Measurements from ENCODE around the gene MTA3.
"Not testable (repeated sequence)": the region's sequence is repeated elsewhere in the genome, so short reads cannot be mapped to it uniquely, and the experiment has no call there.

Gene MTA3

DNA sequence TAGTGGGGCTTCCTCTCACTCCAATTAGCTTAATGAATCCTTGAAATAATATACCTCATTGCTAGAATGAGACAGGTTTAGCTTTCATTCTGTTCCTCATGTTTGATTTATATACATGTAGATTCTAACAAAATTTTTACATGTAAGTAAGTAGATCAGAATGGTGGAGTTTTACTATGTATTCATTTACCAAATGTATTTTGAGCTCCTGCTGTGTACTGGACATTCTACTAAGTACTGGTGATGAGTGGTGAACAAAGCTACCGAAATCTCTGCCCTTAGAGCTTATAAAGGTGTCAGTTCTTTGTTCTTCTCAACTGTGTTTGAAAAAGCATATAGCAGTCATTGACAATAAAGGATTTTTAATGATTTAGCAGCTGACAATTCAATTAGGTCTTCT lies 19.7 kb downstream of the MTA3 start:
- TF ChIP-seq, protein P1, sequence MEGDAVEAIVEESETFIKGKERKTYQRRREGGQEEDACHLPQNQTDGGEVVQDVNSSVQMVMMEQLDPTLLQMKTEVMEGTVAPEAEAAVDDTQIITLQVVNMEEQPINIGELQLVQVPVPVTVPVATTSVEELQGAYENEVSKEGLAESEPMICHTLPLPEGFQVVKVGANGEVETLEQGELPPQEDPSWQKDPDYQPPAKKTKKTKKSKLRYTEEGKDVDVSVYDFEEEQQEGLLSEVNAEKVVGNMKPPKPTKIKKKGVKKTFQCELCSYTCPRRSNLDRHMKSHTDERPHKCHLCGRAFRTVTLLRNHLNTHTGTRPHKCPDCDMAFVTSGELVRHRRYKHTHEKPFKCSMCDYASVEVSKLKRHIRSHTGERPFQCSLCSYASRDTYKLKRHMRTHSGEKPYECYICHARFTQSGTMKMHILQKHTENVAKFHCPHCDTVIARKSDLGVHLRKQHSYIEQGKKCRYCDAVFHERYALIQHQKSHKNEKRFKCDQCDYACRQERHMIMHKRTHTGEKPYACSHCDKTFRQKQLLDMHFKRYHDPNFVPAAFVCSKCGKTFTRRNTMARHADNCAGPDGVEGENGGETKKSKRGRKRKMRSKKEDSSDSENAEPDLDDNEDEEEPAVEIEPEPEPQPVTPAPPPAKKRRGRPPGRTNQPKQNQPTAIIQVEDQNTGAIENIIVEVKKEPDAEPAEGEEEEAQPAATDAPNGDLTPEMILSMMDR (IDR thresholded peaks at IDR 0.05; ENCODE audit: borderline replicate concordance, insufficient read depth, low read depth, low read length): no peak

DNA sequence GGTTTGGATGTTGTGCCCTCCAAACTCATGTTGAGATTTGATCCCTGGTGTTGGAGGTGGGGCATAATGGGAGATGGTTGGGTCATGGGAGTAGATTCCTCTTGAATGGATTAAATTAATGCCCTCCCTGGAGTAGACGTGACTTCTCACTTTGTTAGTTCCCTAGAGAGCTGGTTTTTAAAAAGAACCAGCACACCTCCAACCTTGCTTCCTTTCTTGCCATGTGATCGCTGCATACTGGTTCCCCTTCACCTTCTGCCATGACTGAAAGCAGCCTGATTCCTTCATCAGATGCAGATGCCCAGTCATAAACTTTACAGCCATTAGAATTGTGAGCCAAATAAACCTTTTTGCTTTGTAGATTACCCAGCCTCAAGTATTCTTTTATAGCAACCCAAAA lies 21.7 kb downstream of the MTA3 start:
- no peak overlapping the region for H3K4me3 ChIP-seq (ENCODE audit: low read depth, low read length)
- TF ChIP-seq, protein P1 (IDR thresholded peaks at IDR 0.05; ENCODE audit: borderline replicate concordance, insufficient read depth, low read depth, low read length): no peak

More for the DNA sequence above, 19.7 kb downstream of the MTA3 start:
- H3K4me3 ChIP-seq (ENCODE audit: low read depth, low read length): no peak overlapping the region

DNA sequence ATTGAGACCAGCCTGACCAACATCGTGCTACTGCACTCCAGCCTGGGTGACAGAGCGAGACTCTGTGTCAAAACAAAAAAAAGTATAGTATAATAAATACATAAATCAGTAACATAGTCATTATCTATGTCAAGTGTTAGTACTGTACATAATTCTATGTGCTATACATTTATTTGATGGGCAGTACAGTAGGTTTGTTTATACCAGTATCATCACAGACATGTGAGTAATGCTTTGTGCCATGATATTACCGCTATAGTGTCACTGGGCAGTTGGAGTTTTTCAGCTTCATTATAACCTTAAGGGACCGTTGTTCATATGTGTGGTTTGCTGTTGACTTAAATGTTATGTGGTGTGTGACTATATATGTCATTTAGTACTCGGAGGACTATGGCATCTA lies 24.9 kb downstream of the MTA3 start:
- no peak overlapping the region for H3K4me3 ChIP-seq (ENCODE audit: low read depth, low read length)
- TF ChIP-seq, protein P1 (IDR thresholded peaks at IDR 0.05; ENCODE audit: borderline replicate concordance, insufficient read depth, low read depth, low read length): no peak

DNA sequence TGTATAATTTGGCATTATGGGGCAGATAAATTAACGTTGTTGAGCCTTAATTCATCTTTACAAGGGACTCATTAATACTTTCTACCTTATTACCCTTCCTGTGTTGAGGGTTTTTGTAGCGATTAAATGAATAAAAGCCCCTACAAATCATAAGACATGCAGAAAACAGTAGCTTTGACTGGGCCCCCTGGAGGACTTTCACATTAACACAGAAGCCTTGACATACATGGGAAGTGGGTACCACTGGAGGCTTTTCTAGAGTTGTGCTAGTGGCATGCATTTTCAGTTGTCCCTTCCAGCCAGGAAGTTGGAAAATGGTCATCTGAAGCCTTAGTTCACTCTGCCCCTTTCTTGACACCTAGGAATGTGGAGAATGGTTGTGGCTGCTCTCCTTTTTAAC lies 30.2 kb downstream of the MTA3 start:
- TF ChIP-seq, protein P1 (IDR thresholded peaks at IDR 0.05; ENCODE audit: borderline replicate concordance, insufficient read depth, low read depth, low read length): peak; percentile 36; the same call in 1 of the 2 replicates
- H3K4me3 ChIP-seq (ENCODE audit: low read depth, low read length): no peak overlapping the region

DNA sequence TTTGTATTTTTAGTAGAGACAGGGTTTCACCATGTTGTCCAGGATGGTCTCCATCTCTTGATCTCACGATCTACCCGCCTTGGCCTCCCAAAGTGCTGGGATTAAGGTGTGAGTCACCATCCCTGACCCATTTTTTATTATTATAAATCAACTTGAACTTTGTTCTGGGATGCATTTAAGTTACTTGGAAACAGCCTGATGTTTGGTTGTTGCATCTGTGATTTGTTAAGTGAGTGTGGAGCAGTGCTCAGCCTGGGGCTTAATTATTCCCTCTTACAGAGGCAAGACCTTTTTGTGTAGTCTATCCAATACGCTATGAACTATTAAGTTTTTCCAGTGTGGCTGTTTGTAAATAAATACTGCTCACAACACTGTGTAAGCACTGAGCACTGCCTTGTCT lies 32.6 kb downstream of the MTA3 start:
- H3K4me3 ChIP-seq (ENCODE audit: low read depth, low read length): no peak overlapping the region
- TF ChIP-seq, protein P1 (IDR thresholded peaks at IDR 0.05; ENCODE audit: borderline replicate concordance, insufficient read depth, low read depth, low read length): no peak

DNA sequence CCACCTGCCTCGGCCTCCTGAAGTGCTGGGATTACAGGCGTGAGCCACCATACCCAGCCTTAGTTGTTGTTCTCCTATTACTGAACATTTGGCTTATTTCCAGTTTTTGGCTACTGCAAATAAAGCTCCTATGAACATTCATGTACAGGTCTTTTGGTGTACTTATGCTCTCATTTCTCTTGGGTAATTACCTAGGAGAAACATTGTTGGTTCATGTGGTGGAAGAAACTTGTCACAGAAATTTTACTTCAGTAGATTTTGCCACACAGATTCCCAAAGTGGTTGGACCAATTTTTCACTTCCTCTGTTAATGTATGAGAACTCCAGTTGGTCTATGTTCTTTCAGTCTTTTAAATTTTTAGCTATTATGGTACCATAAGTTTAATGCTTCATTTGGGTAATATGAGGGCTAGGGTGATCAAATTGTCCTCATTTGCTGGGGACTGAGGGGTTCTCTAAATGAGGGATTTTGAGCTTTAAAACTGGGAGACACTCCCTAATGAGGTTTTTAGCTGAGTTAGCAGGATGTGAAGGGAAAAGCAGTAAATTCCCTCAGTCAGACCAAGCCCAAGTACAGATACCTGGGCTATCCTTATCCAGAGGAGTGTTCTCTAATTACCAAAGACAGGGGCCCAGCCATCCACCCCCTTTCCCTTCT lies 33.9 kb downstream of the MTA3 start:
- TF ChIP-seq, protein P1 (IDR thresholded peaks at IDR 0.05; ENCODE audit: borderline replicate concordance, insufficient read depth, low read depth, low read length): no peak

DNA sequence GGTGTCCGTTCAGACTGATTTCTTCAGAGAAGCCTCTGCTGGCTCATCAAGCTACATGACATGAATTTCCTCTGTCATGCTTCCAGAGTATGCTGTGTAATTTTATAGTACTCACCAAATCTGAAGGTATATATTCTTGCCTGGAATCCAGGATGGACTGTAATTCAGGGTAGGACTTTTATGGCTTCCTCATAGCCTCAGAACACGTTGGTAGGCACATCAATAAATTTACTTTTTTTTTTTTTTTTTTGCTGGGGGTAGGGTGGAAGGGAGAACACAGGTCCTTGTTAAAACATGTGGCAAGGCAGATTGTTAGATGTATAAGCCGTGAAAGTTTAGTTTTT lies 34.4 kb downstream of the MTA3 start:
- TF ChIP-seq, protein P1 (IDR thresholded peaks at IDR 0.05; ENCODE audit: borderline replicate concordance, insufficient read depth, low read depth, low read length): no peak
- no peak overlapping the region for H3K4me3 ChIP-seq (ENCODE audit: low read depth, low read length)

More for the DNA sequence above, 33.9 kb downstream of the MTA3 start:
- H3K4me3 ChIP-seq (ENCODE audit: low read depth, low read length): no peak overlapping the region

DNA sequence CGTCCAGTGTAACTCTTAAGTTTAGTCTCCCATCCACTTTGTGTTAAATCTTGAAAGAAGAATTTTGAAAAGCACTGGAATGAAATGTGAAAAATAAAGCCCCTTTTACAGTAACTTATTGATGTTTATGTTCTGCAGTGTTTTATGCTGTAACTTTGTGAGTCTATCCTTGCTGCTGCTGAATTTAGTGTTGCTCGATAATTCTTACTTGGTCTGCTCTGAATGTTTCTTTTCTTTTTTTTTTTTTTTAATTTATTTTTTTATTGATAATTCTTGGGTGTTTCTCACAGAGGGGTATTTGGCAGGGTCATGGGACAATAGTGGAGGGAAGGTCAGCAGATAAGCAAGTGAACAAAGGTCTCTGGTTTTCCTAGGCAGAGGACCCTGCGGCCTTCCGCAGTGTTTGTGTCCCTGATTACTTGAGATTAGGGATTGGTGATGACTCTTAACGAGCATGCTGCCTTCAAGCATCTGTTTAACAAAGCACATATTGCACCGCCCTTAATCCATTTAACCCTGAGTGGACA lies 36.0 kb downstream of the MTA3 start:
- not testable (repeated sequence) for H3K4me3 ChIP-seq (ENCODE audit: low read depth, low read length)

DNA sequence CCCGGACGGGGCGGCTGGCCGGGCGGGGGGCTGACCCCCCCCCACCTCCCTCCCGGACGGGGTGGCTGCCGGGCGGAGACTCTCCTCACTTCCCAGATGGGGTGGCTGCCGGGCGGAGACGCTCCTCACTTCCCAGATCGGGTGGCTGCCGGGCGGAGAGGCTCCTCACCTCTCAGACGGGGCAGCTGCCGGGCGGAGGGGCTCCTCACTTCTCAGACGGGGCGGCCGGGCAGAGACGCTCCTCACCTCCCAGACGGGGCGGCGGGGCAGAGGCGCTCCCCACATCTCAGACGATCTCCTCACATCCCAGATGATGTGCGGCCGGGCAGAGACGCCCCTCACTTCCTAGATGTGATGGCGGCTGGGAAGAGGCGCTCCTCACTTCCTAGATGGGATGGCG lies 37.7 kb downstream of the MTA3 start:
- H3K4me3 ChIP-seq (ENCODE audit: low read depth, low read length): not testable (repeated sequence)

Measured in GM12875 (cell line).